IMR-90 (cell line): Measurements from ENCODE around the gene MYPN. TPM values are rescaled to one million over a fixed set of nuclear protein-coding genes. Genes with fewer than 3 reads are reported as not detected.

Experiments
- ATAC-seq: fragments of 200-7000 bp; cut with Tn5 transposase; 2 replicates; pipeline ENCODE4 v1.9.1; 2020; ENCODE audit warnings: low read depth, mild to moderate bottlenecking, moderate library complexity
- BruUV-seq: library from RNA; stranded (reverse); fragments of 400-500 nt; replicated peaks from 2 replicates; lab custom pipeline; 2021; lab: Mats Ljungman, UMichigan
- CTCF ChIA-PET: fragments of 300-600 bp; formaldehyde crosslinking; extraction: SDS; loops from one replicate; lab custom pipeline; 2021; ENCODE audit warnings: antibody characterized with exemption; lab: Yijun Ruan, JAX
- POLR2A ChIA-PET: fragments of 300-600 bp; sonication (Branson Sonifier 250); formaldehyde crosslinking; loops from one replicate; lab custom pipeline; 2022; ENCODE audit warnings: antibody characterized with exemption; ENCODE audit not compliant: unreplicated experiment; lab: Charles Lee
- DNase-seq: peaks from one replicate; pipeline ENCODE4 v3.0.0; 2013
- H2AFZ ChIP-seq: replicated peaks from 2 replicates; pipeline ENCODE3; 2013; ENCODE audit warnings: low read length, mild to moderate bottlenecking; ENCODE audit not compliant: poor library complexity
- H2AK5ac ChIP-seq: 2 replicates; pipeline ENCODE4 v1.6.1; 2013; ENCODE audit warnings: low read depth, low read length, inconsistent platforms
- H2AK9ac ChIP-seq: replicated peaks from 2 replicates; pipeline ENCODE3; 2013; ENCODE audit warnings: mild to moderate bottlenecking, low read depth, low read length, moderate library complexity; ENCODE audit not compliant: poor library complexity
- H2BK120ac ChIP-seq: 2 replicates; pipeline ENCODE4 v1.6.1; 2013; ENCODE audit warnings: low read depth, low read length, inconsistent platforms
- H2BK15ac ChIP-seq: 3 replicates; pipeline ENCODE4 v1.6.1; 2013; ENCODE audit warnings: low read depth, low read length, inconsistent platforms
- H2BK20ac ChIP-seq: 2 replicates; pipeline ENCODE4 v1.6.1; 2013; ENCODE audit warnings: low read depth, mild to moderate bottlenecking, inconsistent platforms, low read length, moderate library complexity
- H2BK5ac ChIP-seq: 2 replicates; pipeline ENCODE4 v1.6.1; 2013; ENCODE audit warnings: mild to moderate bottlenecking, low read depth, low read length, inconsistent platforms; ENCODE audit not compliant: poor library complexity, severe bottlenecking
- H3K14ac ChIP-seq: replicated peaks from 2 replicates; pipeline ENCODE4 v1.6.1; 2013; ENCODE audit warnings: low read depth, low read length, inconsistent platforms
- H3K18ac ChIP-seq: 2 replicates; pipeline ENCODE4 v1.6.1; 2013; ENCODE audit warnings: low read depth, low read length, control low read depth
- H3K23ac ChIP-seq: 2 replicates; pipeline ENCODE4 v1.6.1; 2013; ENCODE audit warnings: low read depth, low read length, inconsistent platforms
- H3K27ac ChIP-seq: 2 replicates; pipeline ENCODE4 v1.5.1; 2013; ENCODE audit warnings: mild to moderate bottlenecking, control low read depth, low read length; ENCODE audit not compliant: insufficient read depth
- H3K27me3 ChIP-seq: 2 replicates; pipeline ENCODE4 v1.6.1; 2013; ENCODE audit warnings: low read length; ENCODE audit not compliant: control insufficient read depth, insufficient read depth
- H3K36me3 ChIP-seq: 2 replicates; pipeline ENCODE4 v1.6.1; 2013; ENCODE audit warnings: low read length, mixed read lengths; ENCODE audit not compliant: control insufficient read depth, insufficient read depth
- H3K4ac ChIP-seq: 2 replicates; pipeline ENCODE4 v1.6.1; 2013; ENCODE audit warnings: low read depth, low read length, inconsistent platforms
- H3K4me1 ChIP-seq: 2 replicates; pipeline ENCODE4 v1.6.1; 2013; ENCODE audit warnings: low read length, mixed read lengths; ENCODE audit not compliant: control insufficient read depth, insufficient read depth
- H3K4me2 ChIP-seq: 2 replicates; pipeline ENCODE4 v1.6.1; 2013; ENCODE audit warnings: low read depth, mild to moderate bottlenecking, control low read depth, low read length, moderate library complexity
- H3K4me3 ChIP-seq: 2 replicates; pipeline ENCODE4 v1.5.1; 2013; ENCODE audit warnings: low read depth, mild to moderate bottlenecking, control low read depth, low read length, moderate library complexity; ENCODE audit not compliant: insufficient read depth
- H3K56ac ChIP-seq: 2 replicates; pipeline ENCODE4 v1.6.1; 2013; ENCODE audit warnings: low read length, inconsistent platforms; ENCODE audit not compliant: insufficient read depth; ENCODE audit errors: extremely low read depth
- H3K79me1 ChIP-seq, 2 experiments: 2 replicates each; pipeline ENCODE4 v1.6.1; 2013; ENCODE audit warnings: low read length in 2 of 2, inconsistent platforms in 1 of 2, low read depth in 1 of 2
- H3K9ac ChIP-seq: 2 replicates; pipeline ENCODE4 v1.6.1; 2013; ENCODE audit warnings: low read depth, low read length, control low read depth
- H3K9me1 ChIP-seq: 2 replicates; pipeline ENCODE4 v1.6.1; 2013; ENCODE audit warnings: low read length, inconsistent platforms; ENCODE audit not compliant: insufficient read depth
- H3K9me3 ChIP-seq: 2 replicates; pipeline ENCODE4 v1.6.1; 2013; ENCODE audit warnings: low read length; ENCODE audit not compliant: control insufficient read depth, insufficient read depth
- H4K20me1 ChIP-seq: 2 replicates; pipeline ENCODE4 v1.6.1; 2013; ENCODE audit warnings: low read length, inconsistent platforms; ENCODE audit not compliant: insufficient read depth
- H4K5ac ChIP-seq: 2 replicates; pipeline ENCODE4 v1.6.1; 2013; ENCODE audit warnings: mild to moderate bottlenecking, low read depth, low read length, control low read depth
- H4K8ac ChIP-seq, 2 experiments: 2 replicates each; pipeline ENCODE4 v1.6.1; 2013; ENCODE audit warnings: low read depth in 2 of 2, low read length in 2 of 2, control low read depth in 1 of 2, inconsistent platforms in 1 of 2
- H4K91ac ChIP-seq: 2 replicates; pipeline ENCODE4 v1.6.1; 2013; ENCODE audit warnings: low read depth, low read length, inconsistent platforms; ENCODE audit not compliant: insufficient read depth
- CEBPB ChIP-seq: IDR thresholded peaks from 2 replicates; pipeline ENCODE4 v1.6.1; 2012; ENCODE audit warnings: low read depth, low read length, improper control_type of control experiment
- POLR2A ChIP-seq: IDR thresholded peaks from 2 replicates; pipeline ENCODE4 v1.6.1; 2012; ENCODE audit warnings: mild to moderate bottlenecking, low read depth, low read length
- WGBS, 2 experiments: methylation state at CpG; one replicate each; pipeline versions ENCODE4 v1.1.5 to v1.1.7; 2013; ENCODE audit warnings: missing lambda C conversion rate in 2 of 2; ENCODE audit not compliant: insufficient read length in 1 of 2; ENCODE audit errors: extremely low coverage in 2 of 2; 5-methylcytosine and 5-hydroxymethylcytosine counted together
- dilution Hi-C: fragments of 300-500 bp; cut with HindIII; formaldehyde crosslinking; loops from one replicate; pipeline ENCODE4 v1.14.3; 2018; ENCODE audit warnings: low sequenced_read_pairs; ENCODE audit not compliant: unreplicated experiment
- in situ Hi-C: fragments of 300-500 bp; cut with MboI; formaldehyde crosslinking; loops from 3 replicates; pipeline ENCODE4 v1.14.3; 2019; ENCODE audit warnings: low sequenced_read_pairs, inconsistent platforms, mixed read lengths
- intact Hi-C: fragments of 100-400 bp; cut with micrococcal nuclease; formaldehyde crosslinking; loops from 2 replicates; pipeline ENCODE4 v1.10.0; 2022
- polyA plus RNA-seq, 3 experiments: library from polyadenylated mRNA; depleted of rRNA; stranded (reverse); fragments of >200 nt; gene quantifications; 2 replicates each; pipeline ENCODE4 v1.2.3, GENCODE V29; 2012; ENCODE audit warnings: low replicate concordance in 1 of 3
- total RNA-seq: library from RNA; depleted of rRNA; stranded (reverse); fragments of >200 nt; gene quantifications from 2 replicates; pipeline ENCODE4 v1.2.3, GENCODE V29; 2012

MYPN gene
- total and polyA plus RNA-seq, 2 of the 4 experiments (the other 2 are of a cell fraction): 7.8 to 13.1 TPM

DNA sequence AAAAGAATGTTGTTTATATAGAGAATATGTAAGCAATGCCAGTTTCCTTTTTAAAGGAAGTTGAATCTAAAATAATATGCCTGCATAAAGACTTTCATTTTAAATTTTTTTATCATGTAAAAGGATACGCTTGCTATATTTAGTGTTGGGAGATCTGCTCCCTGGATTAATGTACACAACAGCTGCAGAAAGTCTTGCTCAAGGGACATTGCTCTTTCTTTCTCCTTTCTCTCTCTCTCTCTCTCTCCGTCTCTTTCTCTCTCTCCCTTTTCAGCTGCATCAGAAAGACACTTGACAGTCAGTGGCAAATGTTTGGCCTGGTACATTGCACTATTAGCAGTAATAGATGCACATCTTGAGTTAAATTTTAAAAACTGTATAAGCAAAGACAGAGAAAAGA lies 739 bp downstream of the MYPN start:
- H2AK9ac ChIP-seq: no peak overlapping the region
- peak overlapping the region; percentile 95 for H2BK5ac ChIP-seq
- H3K4me2 ChIP-seq: peak overlapping the region; percentile 82
- H3K79me1 ChIP-seq: peaks cover 4 to 15% of the 10 kb centered on the region in 2 experiments; a peak in 3 of 4 replicates
- peak overlapping the region; percentile 2; the same call in 1 of the 2 replicates for H3K27ac ChIP-seq
- peaks cover 3% of the 10 kb centered on the region; the same call in 1 of the 2 replicates for H3K9me1 ChIP-seq
- peak overlapping the region; percentile 74; the same call in 1 of the 2 replicates for H3K18ac ChIP-seq
- BruUV-seq: no TSS peak
- peak overlapping the region; percentile 43 to 94 for H4K8ac ChIP-seq
- no peaks in the 10 kb centered on the region for H3K27me3 ChIP-seq
- dilution Hi-C loops (no loop called here), in situ Hi-C loops (no loop called here), intact Hi-C loops (no loop called here)
- H3K56ac ChIP-seq: no peak overlapping the region
- H2BK15ac ChIP-seq: peak overlapping the region; percentile 98; the same call in 2 of the 3 replicates
- peak overlapping the region; percentile 48 for H2BK20ac ChIP-seq
- H3K23ac ChIP-seq: no peak overlapping the region
- WGBS, 2 experiments: no CpG with 5 or more reads among the region's 2 CpGs
- CTCF ChIA-PET: no interaction called here
- H3K9ac ChIP-seq: peak overlapping the region; percentile 65; the same call in 1 of the 2 replicates
- no peak overlapping the region for H2AK5ac ChIP-seq
- peak overlapping the region; percentile 50; the same call in 1 of the 2 replicates for H4K5ac ChIP-seq
- H2BK120ac ChIP-seq: peak overlapping the region; percentile 64; the same call in 1 of the 2 replicates
- peak overlapping the region; percentile 54; the same call in 1 of the 2 replicates for H3K4ac ChIP-seq
- POLR2A ChIA-PET: interaction anchor here (0.6 kb wide), 1 partner anchor 224 kb away, joined by 11 read pairs; no protein-coding TSS in a partner anchor
- no peaks in the 10 kb centered on the region for H3K36me3 ChIP-seq
- H3K4me3 ChIP-seq: peak overlapping the region; percentile 37; the same call in 1 of the 2 replicates
- TF ChIP-seq POLR2A (no peak), CEBPB (peak; percentile 63)
- H3K9me3 ChIP-seq: no peaks in the 10 kb centered on the region
- no peak overlapping the region for H2AFZ ChIP-seq
- peak overlapping the region; percentile 38 for H4K91ac ChIP-seq
- H3K4me1 ChIP-seq: peaks cover 9% of the 10 kb centered on the region
- H3K14ac ChIP-seq: peak overlapping the region; percentile 66
- peak; percentile 46 for ATAC-seq
- DNase-seq: peak; percentile 81
- no peaks in the 10 kb centered on the region for H4K20me1 ChIP-seq
